ENCODE measurements around the gene CNNM1.

DNA sequence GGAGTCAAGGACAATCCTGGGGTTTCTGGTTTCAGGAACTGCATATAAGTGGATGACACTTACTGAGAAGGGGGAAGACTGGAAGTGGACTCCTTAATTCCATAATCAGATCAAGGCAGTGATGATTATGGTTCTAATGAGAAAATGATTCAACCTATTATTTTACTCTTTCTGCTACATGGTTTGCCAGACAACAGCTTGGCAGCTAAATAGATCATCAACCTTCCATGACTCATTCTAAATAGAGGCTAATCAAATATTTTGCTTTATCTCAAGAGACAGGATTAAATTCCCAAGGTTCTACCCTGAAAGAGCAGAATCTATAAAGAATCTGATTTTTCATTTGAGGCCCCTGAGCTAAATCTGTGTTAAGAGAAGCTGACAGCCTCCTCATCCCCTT lies 46.3 kb downstream of the CNNM1 start:
- TF ChIP-seq CTCF (IDR thresholded peaks at IDR 0.05; ENCODE audit: low read depth, low read length, poor library complexity, severe bottlenecking) (no peak), EZH2phosphoT487 (IDR thresholded peaks at IDR 0.05; ENCODE audit: borderline replicate concordance, low read length) (no peak)
